Thoracic aorta (tissue), 2 donors: ENCODE data around the gene RNF212B. TPM values are rescaled to one million over a fixed set of nuclear protein-coding genes. Genes with fewer than 3 reads are reported as not detected.

ENCODE experiments used
- ATAC-seq: fragments of 150-250 bp; one replicate; pipeline ENCODE4 v1.8.0; 2017; ENCODE audit warnings: low read depth; ENCODE audit not compliant: insufficient number of reproducible peaks, low FRiP score
- DNase-seq: peaks from one replicate; pipeline ENCODE4 v3.0.0-alpha.2; 2020; ENCODE audit warnings: low spot score
- H3K27ac ChIP-seq, 2 donors: fragments of 200-600 bp; sonication (generic); 1 replicate in 1 of 2; 2 replicates in 1 of 2; pipeline ENCODE4 v1.5.1; 2016; ENCODE audit warnings: mild to moderate bottlenecking in 2 of 2, moderate library complexity in 2 of 2
- H3K27me3 ChIP-seq: fragments of 200-600 bp; sonication (generic); replicated peaks from 2 replicates; pipeline ENCODE4 v1.6.0; 2016; ENCODE audit warnings: mild to moderate bottlenecking; ENCODE audit not compliant: insufficient read depth
- H3K36me3 ChIP-seq: fragments of 200-600 bp; sonication (generic); one replicate; pipeline ENCODE4 v1.5.1; 2016
- H3K4me1 ChIP-seq, 2 donors: fragments of 200-600 bp; sonication (generic); 1 replicate in 1 of 2; 2 replicates in 1 of 2; pipeline versions ENCODE4 v1.5.1 to v1.6.0; 2016; ENCODE audit warnings: low read depth in 2 of 2, mild to moderate bottlenecking in 1 of 2; ENCODE audit not compliant: control insufficient read depth in 1 of 2
- H3K4me3 ChIP-seq: fragments of 200-600 bp; sonication (generic); 2 replicates; pipeline ENCODE4 v1.5.1; 2016; ENCODE audit warnings: mild to moderate bottlenecking
- H3K9me3 ChIP-seq: fragments of 200-600 bp; sonication (generic); 2 replicates; pipeline ENCODE4 v1.5.1; 2016
- CTCF ChIP-seq: fragments of 200-600 bp; sonication (generic); IDR thresholded peaks from one replicate; pipeline ENCODE4 v1.5.1; 2019; ENCODE audit warnings: antibody characterized with exemption
- total RNA-seq, 2 donors: library from RNA; depleted of rRNA; stranded (reverse); fragments of >200 nt; gene quantifications; one replicate each; pipeline versions ENCODE4 v1.1.0 to v1.2.3, GENCODE V29; 2016

Gene RNF212B
- total RNA-seq, 2 donors from 2014 or later = not detected

- H3K4me1 ChIP-seq = no peaks in the 10 kb centered on the region
- DNase-seq = no peak
- H3K27me3 ChIP-seq = no peaks in the 10 kb centered on the region
- H3K9me3 ChIP-seq = no peaks in the 10 kb centered on the region
- H3K27ac ChIP-seq = no peak overlapping the region
- no peaks in the 10 kb centered on the region for H3K36me3 ChIP-seq
- TF ChIP-seq CTCF = no peak
- ATAC-seq = no peak
- no peak overlapping the region for H3K4me3 ChIP-seq
Measured at GRCh38 chr14:23206422-23207145, 31.2 kb upstream of the RNF212B start.

- no peak overlapping the region for H3K27ac ChIP-seq
- no peak overlapping the region for H3K4me3 ChIP-seq
- H3K9me3 ChIP-seq = no peaks in the 10 kb centered on the region
- DNase-seq (no peak), ATAC-seq (no peak)
- no peaks in the 10 kb centered on the region for H3K36me3 ChIP-seq
- H3K27me3 ChIP-seq = no peaks in the 10 kb centered on the region
- no peak for TF ChIP-seq CTCF
- no peaks in the 10 kb centered on the region for H3K4me1 ChIP-seq
Measured at GRCh38 chr14:23207146-23207540, 30.6 kb upstream of the RNF212B start.

- Histone ChIP-seq H3K9me3 (no peaks in the 10 kb centered on the region), H3K4me1 (no peaks in the 10 kb centered on the region)
- no peak for ATAC-seq
Measured at GRCh38 chr14:23208324-23208723, 29.4 kb upstream of the RNF212B start.

GRCh38 chr14:23209651-23210423 is 27.9 kb upstream of the RNF212B start:
- H3K27me3 ChIP-seq = no peaks in the 10 kb centered on the region
- DNase-seq = no peak
- no peaks in the 10 kb centered on the region for H3K36me3 ChIP-seq
- no peak overlapping the region for H3K27ac ChIP-seq
- H3K4me3 ChIP-seq = no peak overlapping the region
- no peaks in the 10 kb centered on the region for H3K9me3 ChIP-seq
- TF ChIP-seq CTCF = no peak
- ATAC-seq = no peak
- H3K4me1 ChIP-seq = no peaks in the 10 kb centered on the region

More at GRCh38 chr14:23208324-23208723, 29.4 kb upstream of the RNF212B start:
- DNase-seq = no peak
- Histone ChIP-seq H3K4me3 (no peak overlapping the region), H3K27ac (no peak overlapping the region), H3K27me3 (no peaks in the 10 kb centered on the region), H3K36me3 (no peaks in the 10 kb centered on the region)
- TF ChIP-seq CTCF = no peak

GRCh38 chr14:23215421-23215820 is 22.3 kb upstream of the RNF212B start:
- TF ChIP-seq CTCF = no peak
- Histone ChIP-seq H3K4me3 (no peak overlapping the region), H3K4me1 (no peaks in the 10 kb centered on the region), H3K9me3 (peaks cover 3% of the 10 kb centered on the region), H3K27me3 (no peaks in the 10 kb centered on the region), H3K36me3 (no peaks in the 10 kb centered on the region), H3K27ac (no peak overlapping the region)
- ATAC-seq (no peak), DNase-seq (no peak)
